WTC11 (cell line): ENCODE measurements around the gene ZBTB34. TPM values are rescaled to one million over a fixed set of nuclear protein-coding genes. Genes with fewer than 3 reads are reported as not detected.

ENCODE experiments used
- CBFB ChIP-seq: sonication (generic); formaldehyde crosslinking; IDR thresholded peaks from 2 replicates; pipeline ENCODE4 v1.8.1; 2022; ENCODE audit warnings: mild to moderate bottlenecking, low read depth, missing genetic modification reagents
- CREM ChIP-seq: sonication (generic); formaldehyde crosslinking; IDR thresholded peaks from 2 replicates; pipeline ENCODE4 v1.8.1; 2022; ENCODE audit warnings: mild to moderate bottlenecking, missing genetic modification reagents, moderate library complexity
- ELF4 ChIP-seq: sonication (generic); formaldehyde crosslinking; IDR thresholded peaks from 2 replicates; pipeline ENCODE4 v1.8.1; 2022; ENCODE audit warnings: low read depth, mild to moderate bottlenecking, moderate library complexity, missing genetic modification reagents
- EMX1 ChIP-seq: fragments of 250-450 bp; sonication (Bioruptor Pico); IDR thresholded peaks from 2 replicates; pipeline ENCODE4 v1.8.0; 2021; ENCODE audit warnings: mild to moderate bottlenecking
- FOXK1 ChIP-seq: sonication (generic); formaldehyde crosslinking; IDR thresholded peaks from 2 replicates; pipeline ENCODE4 v1.8.0; 2022; ENCODE audit warnings: mild to moderate bottlenecking, moderate library complexity, missing genetic modification reagents
- MXD4 ChIP-seq: fragments of 250-450 bp; sonication (Bioruptor Pico); IDR thresholded peaks from 2 replicates; pipeline ENCODE4 v1.8.0; 2021; ENCODE audit warnings: mild to moderate bottlenecking, moderate library complexity, borderline replicate concordance
- NFATC4 ChIP-seq: fragments of 250-450 bp; sonication (Bioruptor Pico); IDR thresholded peaks from 2 replicates; pipeline ENCODE4 v1.9.0; 2021; ENCODE audit warnings: mild to moderate bottlenecking
- NFYB ChIP-seq: sonication (generic); formaldehyde crosslinking; conservative IDR thresholded peaks from 2 replicates; pipeline ENCODE4 v1.8.0; 2022; ENCODE audit warnings: low read depth, missing genetic modification reagents
- NR2C2 ChIP-seq: sonication (generic); formaldehyde crosslinking; IDR thresholded peaks from 2 replicates; pipeline ENCODE4 v1.8.0; 2022; ENCODE audit warnings: mild to moderate bottlenecking, missing genetic modification reagents
- SMAD4 ChIP-seq: sonication (generic); formaldehyde crosslinking; IDR thresholded peaks from 2 replicates; pipeline ENCODE4 v1.8.0; 2022; ENCODE audit warnings: mild to moderate bottlenecking, missing genetic modification reagents
- SP1 ChIP-seq: sonication (generic); formaldehyde crosslinking; conservative IDR thresholded peaks from 2 replicates; pipeline ENCODE4 v1.8.1; 2022; ENCODE audit warnings: missing genetic modification reagents
- ZBTB21 ChIP-seq: sonication (generic); formaldehyde crosslinking; IDR thresholded peaks from 2 replicates; pipeline ENCODE4 v1.8.1; 2023; ENCODE audit warnings: mild to moderate bottlenecking, missing genetic modification reagents, borderline replicate concordance
- ZNF317 ChIP-seq: sonication (generic); formaldehyde crosslinking; IDR thresholded peaks from 2 replicates; pipeline ENCODE4 v1.8.1; 2023; ENCODE audit warnings: low read depth, mild to moderate bottlenecking, moderate library complexity, missing genetic modification reagents, borderline replicate concordance
- ZNF423 ChIP-seq: fragments of 250-450 bp; sonication (Bioruptor Pico); IDR thresholded peaks from 2 replicates; pipeline ENCODE4 v2.1.2; 2022; ENCODE audit warnings: mild to moderate bottlenecking, moderate library complexity
- total RNA-seq: library from RNA; stranded (reverse); gene quantifications from 3 replicates; pipeline ENCODE4 v1.2.3, GENCODE V29; 2021
- TF ChIP-seq, protein P1 (sequence below): sonication (generic); formaldehyde crosslinking; IDR thresholded peaks from 2 replicates; pipeline ENCODE4 v1.8.1; 2023; ENCODE audit warnings: mild to moderate bottlenecking, moderate library complexity, missing genetic modification reagents
- TF ChIP-seq, protein P2 (sequence below): sonication (generic); formaldehyde crosslinking; IDR thresholded peaks from 2 replicates; pipeline ENCODE4 v1.8.1; 2023; ENCODE audit warnings: mild to moderate bottlenecking, missing genetic modification reagents, moderate library complexity
- TF ChIP-seq, protein P3 (sequence below): fragments of 250-450 bp; sonication (Bioruptor Pico); IDR thresholded peaks from 2 replicates; pipeline ENCODE4 v2.1.2; 2022; ENCODE audit warnings: mild to moderate bottlenecking, moderate library complexity
- TF ChIP-seq, protein P4 (sequence below): sonication (generic); formaldehyde crosslinking; IDR thresholded peaks from 2 replicates; pipeline ENCODE4 v1.8.1; 2022; ENCODE audit warnings: missing genetic modification reagents, borderline replicate concordance
- TF ChIP-seq, protein P5 (sequence below): fragments of 250-450 bp; sonication (Bioruptor Pico); IDR thresholded peaks from 2 replicates; pipeline ENCODE4 v1.9.0; 2021; ENCODE audit warnings: moderate library complexity, mild to moderate bottlenecking, inconsistent platforms, borderline replicate concordance
- TF ChIP-seq, protein P6 (sequence below): sonication (generic); formaldehyde crosslinking; IDR thresholded peaks from 2 replicates; pipeline ENCODE4 v1.8.0; 2023; ENCODE audit warnings: mild to moderate bottlenecking, missing genetic modification reagents
- TF ChIP-seq, protein P7 (sequence below): sonication (generic); formaldehyde crosslinking; IDR thresholded peaks from 2 replicates; pipeline ENCODE4 v1.8.1; 2023; ENCODE audit warnings: mild to moderate bottlenecking, missing genetic modification reagents

Gene ZBTB34
- total RNA-seq, 1 experiment from 2014 or later, result 18.4 TPM

DNA sequence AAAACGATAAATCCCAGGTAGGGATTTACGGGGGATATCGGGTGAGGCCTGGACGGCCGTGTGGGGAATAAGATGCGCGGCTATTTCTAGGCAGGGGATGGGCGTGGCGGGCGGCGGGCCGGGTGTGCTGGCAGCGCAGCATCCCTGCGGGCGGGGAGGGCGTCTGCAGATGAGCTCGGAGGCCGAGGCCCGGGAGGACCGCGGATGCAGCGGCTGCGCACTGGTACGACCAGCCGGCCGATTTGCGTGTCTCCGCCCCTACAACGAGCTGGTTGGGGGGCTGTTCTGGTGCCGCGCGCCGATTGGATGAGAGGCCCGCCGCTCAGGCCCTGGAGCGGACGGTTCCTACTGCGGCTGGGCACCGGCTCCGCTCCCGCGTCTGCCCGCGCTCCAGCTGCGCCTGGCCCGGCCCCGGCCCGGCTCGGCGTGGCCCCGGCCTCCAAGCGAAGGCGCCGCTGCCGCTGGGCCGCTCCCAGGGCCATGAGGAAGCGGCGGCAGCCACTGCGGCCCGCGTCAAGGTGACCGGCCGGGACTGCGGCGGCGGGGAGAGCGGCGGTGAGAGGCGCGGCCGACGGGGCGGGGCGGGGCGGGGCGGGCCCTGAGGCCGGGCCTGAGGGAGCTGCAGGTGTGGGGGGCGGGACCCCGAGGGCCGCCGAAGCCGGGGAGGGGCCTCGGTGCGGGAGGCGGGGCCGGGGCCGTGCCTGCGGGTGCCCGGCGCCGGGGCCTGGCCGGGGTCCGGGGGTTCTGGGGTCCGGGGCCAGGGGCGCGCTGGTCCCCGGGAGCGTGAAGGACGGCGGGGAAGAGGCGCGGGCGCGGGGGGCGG, 54.2 kb downstream of the ZBTB34 start, which contains the start of gene RALGPS1 (continued):
- TF ChIP-seq, protein P1, sequence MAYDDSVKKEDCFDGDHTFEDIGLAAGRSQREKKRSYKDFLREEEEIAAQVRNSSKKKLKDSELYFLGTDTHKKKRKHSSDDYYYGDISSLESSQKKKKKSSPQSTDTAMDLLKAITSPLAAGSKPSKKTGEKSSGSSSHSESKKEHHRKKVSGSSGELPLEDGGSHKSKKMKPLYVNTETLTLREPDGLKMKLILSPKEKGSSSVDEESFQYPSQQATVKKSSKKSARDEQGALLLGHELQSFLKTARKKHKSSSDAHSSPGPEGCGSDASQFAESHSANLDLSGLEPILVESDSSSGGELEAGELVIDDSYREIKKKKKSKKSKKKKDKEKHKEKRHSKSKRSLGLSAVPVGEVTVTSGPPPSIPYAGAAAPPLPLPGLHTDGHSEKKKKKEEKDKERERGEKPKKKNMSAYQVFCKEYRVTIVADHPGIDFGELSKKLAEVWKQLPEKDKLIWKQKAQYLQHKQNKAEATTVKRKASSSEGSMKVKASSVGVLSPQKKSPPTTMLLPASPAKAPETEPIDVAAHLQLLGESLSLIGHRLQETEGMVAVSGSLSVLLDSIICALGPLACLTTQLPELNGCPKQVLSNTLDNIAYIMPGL (CRISPR knock-in tag), result no peak
- TF ChIP-seq, protein P2, sequence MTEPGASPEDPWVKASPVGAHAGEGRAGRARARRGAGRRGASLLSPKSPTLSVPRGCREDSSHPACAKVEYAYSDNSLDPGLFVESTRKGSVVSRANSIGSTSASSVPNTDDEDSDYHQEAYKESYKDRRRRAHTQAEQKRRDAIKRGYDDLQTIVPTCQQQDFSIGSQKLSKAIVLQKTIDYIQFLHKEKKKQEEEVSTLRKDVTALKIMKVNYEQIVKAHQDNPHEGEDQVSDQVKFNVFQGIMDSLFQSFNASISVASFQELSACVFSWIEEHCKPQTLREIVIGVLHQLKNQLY (CRISPR knock-in tag), result no peak
- TF ChIP-seq NR2C2 (CRISPR knock-in tag), result no peak
- peak; percentile 89 for TF ChIP-seq NFYB (CRISPR knock-in tag)
- no peak for TF ChIP-seq FOXK1
- no peak for TF ChIP-seq ZBTB21
- no peak for TF ChIP-seq ELF4 (CRISPR knock-in tag)
- TF ChIP-seq, protein P3, sequence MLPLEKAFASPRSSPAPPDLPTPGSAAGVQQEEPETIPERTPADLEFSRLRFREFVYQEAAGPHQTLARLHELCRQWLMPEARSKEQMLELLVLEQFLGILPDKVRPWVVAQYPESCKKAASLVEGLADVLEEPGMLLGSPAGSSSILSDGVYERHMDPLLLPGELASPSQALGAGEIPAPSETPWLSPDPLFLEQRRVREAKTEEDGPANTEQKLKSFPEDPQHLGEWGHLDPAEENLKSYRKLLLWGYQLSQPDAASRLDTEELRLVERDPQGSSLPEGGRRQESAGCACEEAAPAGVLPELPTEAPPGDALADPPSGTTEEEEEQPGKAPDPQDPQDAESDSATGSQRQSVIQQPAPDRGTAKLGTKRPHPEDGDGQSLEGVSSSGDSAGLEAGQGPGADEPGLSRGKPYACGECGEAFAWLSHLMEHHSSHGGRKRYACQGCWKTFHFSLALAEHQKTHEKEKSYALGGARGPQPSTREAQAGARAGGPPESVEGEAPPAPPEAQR, result no peak
- TF ChIP-seq CBFB (CRISPR knock-in tag), result 0 out of 2 replicates have a peak, but pooled peaks have one; percentile 21
- TF ChIP-seq CREM (CRISPR knock-in tag), result no peak
- TF ChIP-seq EMX1, result no peak
- TF ChIP-seq, protein P4, sequence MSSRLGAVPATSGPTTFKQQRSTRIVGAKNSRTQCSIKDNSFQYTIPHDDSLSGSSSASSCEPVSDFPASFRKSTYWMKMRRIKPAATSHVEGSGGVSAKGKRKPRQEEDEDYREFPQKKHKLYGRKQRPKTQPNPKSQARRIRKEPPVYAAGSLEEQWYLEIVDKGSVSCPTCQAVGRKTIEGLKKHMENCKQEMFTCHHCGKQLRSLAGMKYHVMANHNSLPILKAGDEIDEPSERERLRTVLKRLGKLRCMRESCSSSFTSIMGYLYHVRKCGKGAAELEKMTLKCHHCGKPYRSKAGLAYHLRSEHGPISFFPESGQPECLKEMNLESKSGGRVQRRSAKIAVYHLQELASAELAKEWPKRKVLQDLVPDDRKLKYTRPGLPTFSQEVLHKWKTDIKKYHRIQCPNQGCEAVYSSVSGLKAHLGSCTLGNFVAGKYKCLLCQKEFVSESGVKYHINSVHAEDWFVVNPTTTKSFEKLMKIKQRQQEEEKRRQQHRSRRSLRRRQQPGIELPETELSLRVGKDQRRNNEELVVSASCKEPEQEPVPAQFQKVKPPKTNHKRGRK (CRISPR knock-in tag), result no peak
- TF ChIP-seq, protein P5, sequence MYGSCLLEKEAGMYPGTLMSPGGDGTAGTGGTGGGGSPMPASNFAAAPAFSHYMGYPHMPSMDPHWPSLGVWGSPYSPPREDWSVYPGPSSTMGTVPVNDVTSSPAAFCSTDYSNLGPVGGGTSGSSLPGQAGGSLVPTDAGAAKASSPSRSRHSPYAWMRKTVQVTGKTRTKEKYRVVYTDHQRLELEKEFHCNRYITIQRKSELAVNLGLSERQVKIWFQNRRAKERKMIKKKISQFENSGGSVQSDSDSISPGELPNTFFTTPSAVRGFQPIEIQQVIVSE, result no peak
- TF ChIP-seq MXD4 (CRISPR knock-in tag), result no peak
- TF ChIP-seq SP1 (CRISPR knock-in tag), result peak; percentile 90
- no peak for TF ChIP-seq NFATC4 (CRISPR knock-in tag)
- TF ChIP-seq, protein P6, sequence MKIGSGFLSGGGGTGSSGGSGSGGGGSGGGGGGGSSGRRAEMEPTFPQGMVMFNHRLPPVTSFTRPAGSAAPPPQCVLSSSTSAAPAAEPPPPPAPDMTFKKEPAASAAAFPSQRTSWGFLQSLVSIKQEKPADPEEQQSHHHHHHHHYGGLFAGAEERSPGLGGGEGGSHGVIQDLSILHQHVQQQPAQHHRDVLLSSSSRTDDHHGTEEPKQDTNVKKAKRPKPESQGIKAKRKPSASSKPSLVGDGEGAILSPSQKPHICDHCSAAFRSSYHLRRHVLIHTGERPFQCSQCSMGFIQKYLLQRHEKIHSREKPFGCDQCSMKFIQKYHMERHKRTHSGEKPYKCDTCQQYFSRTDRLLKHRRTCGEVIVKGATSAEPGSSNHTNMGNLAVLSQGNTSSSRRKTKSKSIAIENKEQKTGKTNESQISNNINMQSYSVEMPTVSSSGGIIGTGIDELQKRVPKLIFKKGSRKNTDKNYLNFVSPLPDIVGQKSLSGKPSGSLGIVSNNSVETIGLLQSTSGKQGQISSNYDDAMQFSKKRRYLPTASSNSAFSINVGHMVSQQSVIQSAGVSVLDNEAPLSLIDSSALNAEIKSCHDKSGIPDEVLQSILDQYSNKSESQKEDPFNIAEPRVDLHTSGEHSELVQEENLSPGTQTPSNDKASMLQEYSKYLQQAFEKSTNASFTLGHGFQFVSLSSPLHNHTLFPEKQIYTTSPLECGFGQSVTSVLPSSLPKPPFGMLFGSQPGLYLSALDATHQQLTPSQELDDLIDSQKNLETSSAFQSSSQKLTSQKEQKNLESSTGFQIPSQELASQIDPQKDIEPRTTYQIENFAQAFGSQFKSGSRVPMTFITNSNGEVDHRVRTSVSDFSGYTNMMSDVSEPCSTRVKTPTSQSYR, result no peak
- TF ChIP-seq ZNF423, result no peak
- no peak for TF ChIP-seq SMAD4 (CRISPR knock-in tag)
- no peak for TF ChIP-seq ZNF317
- TF ChIP-seq, protein P7, sequence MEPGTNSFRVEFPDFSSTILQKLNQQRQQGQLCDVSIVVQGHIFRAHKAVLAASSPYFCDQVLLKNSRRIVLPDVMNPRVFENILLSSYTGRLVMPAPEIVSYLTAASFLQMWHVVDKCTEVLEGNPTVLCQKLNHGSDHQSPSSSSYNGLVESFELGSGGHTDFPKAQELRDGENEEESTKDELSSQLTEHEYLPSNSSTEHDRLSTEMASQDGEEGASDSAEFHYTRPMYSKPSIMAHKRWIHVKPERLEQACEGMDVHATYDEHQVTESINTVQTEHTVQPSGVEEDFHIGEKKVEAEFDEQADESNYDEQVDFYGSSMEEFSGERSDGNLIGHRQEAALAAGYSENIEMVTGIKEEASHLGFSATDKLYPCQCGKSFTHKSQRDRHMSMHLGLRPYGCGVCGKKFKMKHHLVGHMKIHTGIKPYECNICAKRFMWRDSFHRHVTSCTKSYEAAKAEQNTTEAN (CRISPR knock-in tag), result no peak
